ENCODE measurements around the gene NUPR2.
"Not testable (repeated sequence)": the region's sequence is repeated elsewhere in the genome, so short reads cannot be mapped to it uniquely, and the experiment has no call there.

The NUPR2 gene

DNA sequence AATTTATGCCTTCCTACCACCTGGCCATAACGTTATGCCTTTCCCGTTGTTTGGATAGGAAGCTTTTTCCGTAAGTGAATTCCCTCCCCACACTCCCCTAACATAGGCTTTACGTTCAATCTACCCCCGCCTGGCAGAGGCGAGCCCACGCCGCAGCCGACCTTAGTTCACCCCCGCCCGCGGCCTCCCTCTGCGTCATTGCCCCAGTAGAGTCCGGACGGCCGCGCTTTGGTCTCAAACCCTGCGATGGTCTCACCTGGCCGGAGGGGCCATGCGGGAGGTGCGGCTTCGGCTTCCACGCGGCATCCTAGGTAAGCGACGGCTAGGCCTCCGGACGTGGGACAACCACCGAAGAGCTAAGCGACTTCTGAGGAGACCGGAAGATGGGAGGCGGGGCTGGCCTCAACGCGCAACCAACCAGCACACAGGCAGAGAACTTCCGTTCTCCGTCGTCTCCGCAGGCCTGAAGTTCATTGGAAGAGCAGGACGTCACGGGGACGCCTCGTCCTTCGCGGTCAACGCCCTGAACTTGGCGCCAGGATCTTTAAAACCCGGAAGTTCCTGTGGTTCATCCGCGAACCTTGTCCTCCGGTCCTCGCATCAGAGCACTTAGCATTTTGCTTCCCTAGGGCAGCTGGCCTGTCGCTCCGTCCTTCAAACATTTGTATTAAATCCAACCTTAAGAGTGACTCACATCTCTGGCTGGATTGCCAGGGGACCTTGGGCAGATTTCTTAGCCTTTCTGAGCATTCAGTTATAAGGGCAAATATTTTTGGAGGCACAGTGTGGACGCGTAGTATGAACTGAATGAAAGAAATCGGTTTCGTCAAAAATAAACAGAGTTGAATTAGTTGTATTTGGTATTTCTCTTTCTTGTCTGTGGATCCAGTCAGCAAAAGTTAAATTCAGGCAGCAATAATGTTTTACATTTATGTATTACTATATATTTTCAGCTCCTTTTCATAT lies 9.8 kb downstream of the NUPR2 start, which contains the start of gene CHCHD2:
Gene CHCHD2 (minus strand): TSS at position 369 of the 966 bp plus-strand sequence. CDS start 63 bp downstream, at position 306.
- Histone ChIP-seq H3K4me1 (ENCODE audit: control insufficient read depth, low read length) (peaks cover 35% of the 10 kb centered on the region), H3K27me3 (ENCODE audit: control insufficient read depth, low read length) (no peaks in the 10 kb centered on the region), H3K36me3 (ENCODE audit: control insufficient read depth, low read length) (peaks cover 48% of the 10 kb centered on the region), H3F3A (ENCODE audit: control insufficient read depth, insufficient read depth) (peaks cover 21% of the 10 kb centered on the region), H4K20me1 (ENCODE audit: control insufficient read depth, insufficient read depth, low read depth, low read length) (peaks cover 34% of the 10 kb centered on the region), H3K27ac (ENCODE audit: low read depth, low read length) (peak within 1 kb of the TSS; percentile 51), H3K79me2 (ENCODE audit: control insufficient read depth, low read length) (peaks cover 47% of the 10 kb centered on the region), H3K9me3 (ENCODE audit: control insufficient read depth, insufficient read depth, low read length) (peaks cover 9% of the 10 kb centered on the region; the same call in 1 of the 2 replicates), H3K4me2 (ENCODE audit: low read length) (peak within 1 kb of the TSS; percentile 66), H3K9me2 (replicated peaks; ENCODE audit: control insufficient read depth, low read length) (no peaks in the 10 kb centered on the region), H3K4me3 (ENCODE audit: low read length) (peak within 1 kb of the TSS; percentile 87)
- TF ChIP-seq EZH2phosphoT487 (IDR thresholded peaks at IDR 0.05; ENCODE audit: borderline replicate concordance, low read length): no peak
- TF ChIP-seq, protein P1, sequence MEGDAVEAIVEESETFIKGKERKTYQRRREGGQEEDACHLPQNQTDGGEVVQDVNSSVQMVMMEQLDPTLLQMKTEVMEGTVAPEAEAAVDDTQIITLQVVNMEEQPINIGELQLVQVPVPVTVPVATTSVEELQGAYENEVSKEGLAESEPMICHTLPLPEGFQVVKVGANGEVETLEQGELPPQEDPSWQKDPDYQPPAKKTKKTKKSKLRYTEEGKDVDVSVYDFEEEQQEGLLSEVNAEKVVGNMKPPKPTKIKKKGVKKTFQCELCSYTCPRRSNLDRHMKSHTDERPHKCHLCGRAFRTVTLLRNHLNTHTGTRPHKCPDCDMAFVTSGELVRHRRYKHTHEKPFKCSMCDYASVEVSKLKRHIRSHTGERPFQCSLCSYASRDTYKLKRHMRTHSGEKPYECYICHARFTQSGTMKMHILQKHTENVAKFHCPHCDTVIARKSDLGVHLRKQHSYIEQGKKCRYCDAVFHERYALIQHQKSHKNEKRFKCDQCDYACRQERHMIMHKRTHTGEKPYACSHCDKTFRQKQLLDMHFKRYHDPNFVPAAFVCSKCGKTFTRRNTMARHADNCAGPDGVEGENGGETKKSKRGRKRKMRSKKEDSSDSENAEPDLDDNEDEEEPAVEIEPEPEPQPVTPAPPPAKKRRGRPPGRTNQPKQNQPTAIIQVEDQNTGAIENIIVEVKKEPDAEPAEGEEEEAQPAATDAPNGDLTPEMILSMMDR (IDR thresholded peaks at IDR 0.05; ENCODE audit: low read depth, low read length, poor library complexity, severe bottlenecking): no peak

DNA sequence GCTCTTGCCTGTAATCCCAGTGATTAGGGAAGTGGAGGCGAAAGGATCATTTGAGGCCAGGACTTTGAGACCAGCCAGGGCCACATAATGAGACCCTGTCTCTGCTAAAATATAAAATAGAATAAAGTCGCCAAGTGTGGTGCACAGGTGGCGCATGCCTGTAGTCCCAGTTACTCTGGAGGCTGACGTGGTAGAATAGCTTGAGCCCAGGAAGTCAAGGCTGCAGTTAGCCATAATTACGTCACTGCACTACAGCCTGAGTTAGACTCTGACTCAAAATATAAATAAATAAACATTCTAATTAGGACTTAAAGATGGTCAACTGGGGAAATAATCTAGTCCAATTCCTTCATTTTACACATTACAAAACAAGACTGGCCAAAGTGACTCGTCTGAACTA lies 10.7 kb downstream of the NUPR2 start:
- Histone ChIP-seq H3K4me1 (ENCODE audit: control insufficient read depth, low read length) (peaks cover 31% of the 10 kb centered on the region), H3K4me2 (ENCODE audit: low read length) (peak overlapping the region; percentile 66), H3K27me3 (ENCODE audit: control insufficient read depth, low read length) (no peaks in the 10 kb centered on the region), H3K9me2 (replicated peaks; ENCODE audit: control insufficient read depth, low read length) (no peaks in the 10 kb centered on the region), H3K36me3 (ENCODE audit: control insufficient read depth, low read length) (peaks cover 57% of the 10 kb centered on the region), H3K79me2 (ENCODE audit: control insufficient read depth, low read length) (peaks cover 47% of the 10 kb centered on the region), H3F3A (ENCODE audit: control insufficient read depth, insufficient read depth) (peaks cover 28% of the 10 kb centered on the region), H3K9me3 (ENCODE audit: control insufficient read depth, insufficient read depth, low read length) (peaks cover 9% of the 10 kb centered on the region; the same call in 1 of the 2 replicates), H4K20me1 (ENCODE audit: control insufficient read depth, insufficient read depth, low read depth, low read length) (peaks cover 41% of the 10 kb centered on the region), H3K27ac (ENCODE audit: low read depth, low read length) (peak overlapping the region; percentile 49), H3K4me3 (ENCODE audit: low read length) (peak overlapping the region; percentile 87)
- TF ChIP-seq EZH2phosphoT487 (IDR thresholded peaks at IDR 0.05; ENCODE audit: borderline replicate concordance, low read length): no peak
- TF ChIP-seq, protein P1 (IDR thresholded peaks at IDR 0.05; ENCODE audit: low read depth, low read length, poor library complexity, severe bottlenecking): no peak

DNA sequence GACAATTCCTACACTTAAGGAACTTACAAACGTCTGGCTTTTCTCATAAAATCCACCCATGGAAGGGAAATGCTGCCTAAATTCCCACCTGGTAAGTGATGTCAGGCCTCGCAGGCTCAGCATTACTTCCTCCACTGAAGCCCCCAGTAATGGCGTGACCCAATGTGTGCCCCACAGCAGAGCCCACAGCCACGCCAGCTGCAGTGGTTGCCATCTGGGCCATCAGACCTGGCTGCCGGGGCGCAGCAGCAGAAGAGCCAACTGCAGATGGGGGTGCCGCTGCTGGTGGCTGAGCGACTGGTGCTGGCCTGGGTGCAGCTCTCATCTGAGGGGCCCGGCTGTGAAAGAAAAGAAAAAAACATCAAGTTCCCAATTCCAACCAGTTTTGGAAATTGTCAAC lies 12.1 kb downstream of the NUPR2 start:
- peak overlapping the region; percentile 17; the same call in 1 of the 2 replicates for H3K4me2 ChIP-seq (ENCODE audit: low read length)
- H3F3A ChIP-seq (ENCODE audit: control insufficient read depth, insufficient read depth): peaks cover 40% of the 10 kb centered on the region
- H4K20me1 ChIP-seq (ENCODE audit: control insufficient read depth, insufficient read depth, low read depth, low read length): peaks cover 48% of the 10 kb centered on the region
- peaks cover 36% of the 10 kb centered on the region for H3K4me1 ChIP-seq (ENCODE audit: control insufficient read depth, low read length)
- H3K36me3 ChIP-seq (ENCODE audit: control insufficient read depth, low read length): peaks cover 71% of the 10 kb centered on the region
- H3K27ac ChIP-seq (ENCODE audit: low read depth, low read length); H3K4me3 ChIP-seq (ENCODE audit: low read length); H3K9me3 ChIP-seq (ENCODE audit: control insufficient read depth, insufficient read depth, low read length); H3K9me2 ChIP-seq (replicated peaks; ENCODE audit: control insufficient read depth, low read length); H3K27me3 ChIP-seq (ENCODE audit: control insufficient read depth, low read length): not testable (repeated sequence)
- peaks cover 47% of the 10 kb centered on the region for H3K79me2 ChIP-seq (ENCODE audit: control insufficient read depth, low read length)

DNA sequence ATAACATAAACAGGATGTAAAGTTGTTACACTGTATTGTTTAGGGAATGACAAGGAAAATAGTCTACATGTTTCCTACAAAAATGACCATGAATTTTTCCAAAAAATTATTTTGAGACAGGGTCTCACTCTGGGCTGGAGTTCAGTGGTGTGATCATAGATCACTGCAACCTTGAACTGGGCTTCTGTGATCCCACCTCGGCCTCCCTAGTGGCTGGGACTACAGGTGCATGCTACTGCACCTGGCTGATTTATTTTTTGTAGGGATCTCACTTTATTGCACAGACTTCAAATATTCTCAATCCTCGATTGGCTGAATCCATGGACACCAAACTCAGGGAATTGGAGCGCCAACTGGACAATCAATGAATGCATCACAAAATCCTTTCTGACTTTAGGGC lies 16.6 kb downstream of the NUPR2 start:
- TF ChIP-seq, protein P1 (IDR thresholded peaks at IDR 0.05; ENCODE audit: low read depth, low read length, poor library complexity, severe bottlenecking): no peak
- TF ChIP-seq EZH2phosphoT487 (IDR thresholded peaks at IDR 0.05; ENCODE audit: borderline replicate concordance, low read length): no peak
- Histone ChIP-seq H3K4me2 (ENCODE audit: low read length) (no peak overlapping the region), H3K27ac (ENCODE audit: low read depth, low read length) (no peak overlapping the region), H3K9me2 (replicated peaks; ENCODE audit: control insufficient read depth, low read length) (no peaks in the 10 kb centered on the region), H3K4me3 (ENCODE audit: low read length) (no peak overlapping the region), H3K36me3 (ENCODE audit: control insufficient read depth, low read length) (peaks cover 57% of the 10 kb centered on the region), H3F3A (ENCODE audit: control insufficient read depth, insufficient read depth) (peaks cover 48% of the 10 kb centered on the region), H3K27me3 (ENCODE audit: control insufficient read depth, low read length) (no peaks in the 10 kb centered on the region), H3K79me2 (ENCODE audit: control insufficient read depth, low read length) (peaks cover 22% of the 10 kb centered on the region), H3K4me1 (ENCODE audit: control insufficient read depth, low read length) (peaks cover 17% of the 10 kb centered on the region), H3K9me3 (ENCODE audit: control insufficient read depth, insufficient read depth, low read length) (no peaks in the 10 kb centered on the region), H4K20me1 (ENCODE audit: control insufficient read depth, insufficient read depth, low read depth, low read length) (peaks cover 36% of the 10 kb centered on the region)

- H3K79me2 ChIP-seq (ENCODE audit: control insufficient read depth, low read length); H3K27me3 ChIP-seq (ENCODE audit: control insufficient read depth, low read length); H3K4me1 ChIP-seq (ENCODE audit: control insufficient read depth, low read length); H3K9me2 ChIP-seq (replicated peaks; ENCODE audit: control insufficient read depth, low read length); H3K9me3 ChIP-seq (ENCODE audit: control insufficient read depth, insufficient read depth, low read length); H3K4me2 ChIP-seq (ENCODE audit: low read length); H3K4me3 ChIP-seq (ENCODE audit: low read length); H3K27ac ChIP-seq (ENCODE audit: low read depth, low read length): not testable (repeated sequence)
- H4K20me1 ChIP-seq (ENCODE audit: control insufficient read depth, insufficient read depth, low read depth, low read length): peaks cover 24% of the 10 kb centered on the region
- peaks cover 44% of the 10 kb centered on the region for H3K36me3 ChIP-seq (ENCODE audit: control insufficient read depth, low read length)
- peaks cover 43% of the 10 kb centered on the region for H3F3A ChIP-seq (ENCODE audit: control insufficient read depth, insufficient read depth)
Measured at GRCh38 chr7:56098187-56099008, 17.8 kb downstream of the NUPR2 start.

All from DOHH2 (cell line).